Epithelial cell of esophagus (primary cell): ENCODE data around the gene ALKBH4.

ENCODE experiments used
- DNase-seq: peaks from one replicate; pipeline ENCODE4 v3.0.0; 2010; ENCODE audit warnings: low read depth
- H3K4me3 ChIP-seq: 2 replicates; pipeline ENCODE4 v1.5.1; 2011; ENCODE audit warnings: mild to moderate bottlenecking, low read length, control low read depth
- TF ChIP-seq, protein P1 (sequence below): IDR thresholded peaks from 2 replicates; pipeline ENCODE4 v1.5.1; 2011; ENCODE audit warnings: low read depth, mild to moderate bottlenecking, low read length, control low read depth, inconsistent platforms; ENCODE audit not compliant: insufficient read depth; ENCODE audit errors: missing control alignments

ALKBH4 gene

DNA sequence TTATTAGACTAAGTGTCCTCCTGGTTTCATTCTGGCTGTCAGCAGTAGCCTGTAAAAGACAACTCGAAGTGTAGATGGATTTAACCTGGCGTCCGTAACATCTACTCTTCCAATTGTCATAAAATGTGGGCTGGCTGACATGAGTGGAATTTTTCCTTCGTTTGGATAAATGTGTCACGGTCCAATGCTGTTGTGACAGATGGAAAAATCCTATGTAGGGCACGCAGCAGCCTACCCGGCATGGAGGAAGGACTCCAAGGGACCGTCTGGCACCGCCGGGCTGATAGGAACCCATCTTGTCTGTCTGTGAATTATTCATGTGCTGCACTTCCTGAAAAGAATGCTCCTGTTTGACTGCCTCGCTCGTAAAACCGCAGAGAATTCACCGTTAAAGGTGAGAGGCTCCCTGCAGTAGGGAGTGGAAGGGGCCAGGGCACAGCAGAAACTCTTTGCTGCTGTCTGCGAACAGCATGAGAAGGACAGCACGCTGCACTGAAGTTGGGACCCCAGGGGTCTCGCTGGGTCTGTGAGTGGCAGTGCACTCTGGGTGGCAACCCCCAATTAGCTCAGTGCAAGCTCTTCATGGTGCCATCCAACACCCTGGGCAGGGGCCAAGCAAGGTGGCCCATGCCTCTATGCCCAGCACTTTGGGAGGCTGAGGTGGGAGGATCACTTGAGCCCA is 32.9 kb downstream of the ALKBH4 start:
- DNase-seq, result peak; percentile 28
- no peak overlapping the region for H3K4me3 ChIP-seq
- TF ChIP-seq, protein P1, sequence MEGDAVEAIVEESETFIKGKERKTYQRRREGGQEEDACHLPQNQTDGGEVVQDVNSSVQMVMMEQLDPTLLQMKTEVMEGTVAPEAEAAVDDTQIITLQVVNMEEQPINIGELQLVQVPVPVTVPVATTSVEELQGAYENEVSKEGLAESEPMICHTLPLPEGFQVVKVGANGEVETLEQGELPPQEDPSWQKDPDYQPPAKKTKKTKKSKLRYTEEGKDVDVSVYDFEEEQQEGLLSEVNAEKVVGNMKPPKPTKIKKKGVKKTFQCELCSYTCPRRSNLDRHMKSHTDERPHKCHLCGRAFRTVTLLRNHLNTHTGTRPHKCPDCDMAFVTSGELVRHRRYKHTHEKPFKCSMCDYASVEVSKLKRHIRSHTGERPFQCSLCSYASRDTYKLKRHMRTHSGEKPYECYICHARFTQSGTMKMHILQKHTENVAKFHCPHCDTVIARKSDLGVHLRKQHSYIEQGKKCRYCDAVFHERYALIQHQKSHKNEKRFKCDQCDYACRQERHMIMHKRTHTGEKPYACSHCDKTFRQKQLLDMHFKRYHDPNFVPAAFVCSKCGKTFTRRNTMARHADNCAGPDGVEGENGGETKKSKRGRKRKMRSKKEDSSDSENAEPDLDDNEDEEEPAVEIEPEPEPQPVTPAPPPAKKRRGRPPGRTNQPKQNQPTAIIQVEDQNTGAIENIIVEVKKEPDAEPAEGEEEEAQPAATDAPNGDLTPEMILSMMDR, result no peak

DNA sequence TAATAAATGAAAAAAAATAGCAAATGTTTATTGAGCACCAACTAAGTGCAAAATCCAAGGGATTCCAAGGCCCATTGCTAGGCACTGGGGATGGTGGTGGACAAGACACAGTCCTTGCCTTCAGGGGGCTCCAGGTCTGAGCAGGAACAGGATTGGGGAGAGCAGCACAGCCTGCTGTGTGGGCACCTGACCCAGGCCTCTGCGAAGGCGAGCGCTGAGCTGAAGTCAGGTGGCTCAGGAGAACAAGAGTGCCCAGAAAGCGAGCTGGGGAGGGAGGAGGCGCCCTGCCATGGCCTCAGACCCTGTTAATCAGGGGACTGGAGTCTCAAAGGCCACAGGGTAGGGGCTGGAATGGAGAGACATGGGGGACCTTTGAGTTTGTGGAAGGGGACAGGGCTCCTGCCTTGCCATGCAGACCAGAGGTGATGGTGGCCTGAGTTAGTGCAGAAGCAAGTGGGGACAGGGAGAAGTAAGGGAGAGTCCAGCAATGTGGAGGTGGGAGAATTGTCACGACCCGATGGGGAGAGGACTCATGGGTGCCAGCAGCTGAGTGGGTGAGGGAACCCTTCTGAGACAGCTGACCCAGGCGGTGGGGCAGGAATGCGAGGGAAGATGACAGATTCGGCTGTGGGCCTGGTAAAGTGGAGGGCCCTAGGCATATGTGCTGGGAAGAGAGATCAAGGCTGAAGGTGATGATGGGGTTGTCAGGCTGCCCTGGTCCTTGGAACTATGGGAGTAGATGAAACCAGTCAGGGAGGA is 35.3 kb downstream of the ALKBH4 start:
- TF ChIP-seq, protein P1, result no peak
- no peak for DNase-seq
- no peak overlapping the region for H3K4me3 ChIP-seq

DNA sequence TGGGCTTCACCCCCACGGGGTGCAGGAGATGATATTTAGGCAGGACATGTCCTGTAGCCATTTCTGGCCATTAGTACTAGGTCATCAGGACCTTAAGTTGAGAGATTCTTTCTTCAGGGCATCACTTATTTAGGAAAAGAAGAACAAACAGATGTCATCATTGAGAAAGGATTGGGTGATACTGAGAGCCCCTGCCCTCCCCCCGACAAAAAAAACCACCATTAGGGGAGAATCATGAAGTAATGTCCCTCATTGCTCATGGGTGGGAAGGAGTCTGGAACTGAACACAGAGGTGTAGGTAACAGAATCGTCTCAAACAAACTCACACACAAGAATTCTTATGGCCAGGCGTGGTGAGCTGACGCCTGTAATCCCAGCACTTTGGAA is 37.7 kb downstream of the ALKBH4 start:
- DNase-seq, result no peak
- TF ChIP-seq, protein P1, result no peak
- H3K4me3 ChIP-seq, result no peak overlapping the region

DNA sequence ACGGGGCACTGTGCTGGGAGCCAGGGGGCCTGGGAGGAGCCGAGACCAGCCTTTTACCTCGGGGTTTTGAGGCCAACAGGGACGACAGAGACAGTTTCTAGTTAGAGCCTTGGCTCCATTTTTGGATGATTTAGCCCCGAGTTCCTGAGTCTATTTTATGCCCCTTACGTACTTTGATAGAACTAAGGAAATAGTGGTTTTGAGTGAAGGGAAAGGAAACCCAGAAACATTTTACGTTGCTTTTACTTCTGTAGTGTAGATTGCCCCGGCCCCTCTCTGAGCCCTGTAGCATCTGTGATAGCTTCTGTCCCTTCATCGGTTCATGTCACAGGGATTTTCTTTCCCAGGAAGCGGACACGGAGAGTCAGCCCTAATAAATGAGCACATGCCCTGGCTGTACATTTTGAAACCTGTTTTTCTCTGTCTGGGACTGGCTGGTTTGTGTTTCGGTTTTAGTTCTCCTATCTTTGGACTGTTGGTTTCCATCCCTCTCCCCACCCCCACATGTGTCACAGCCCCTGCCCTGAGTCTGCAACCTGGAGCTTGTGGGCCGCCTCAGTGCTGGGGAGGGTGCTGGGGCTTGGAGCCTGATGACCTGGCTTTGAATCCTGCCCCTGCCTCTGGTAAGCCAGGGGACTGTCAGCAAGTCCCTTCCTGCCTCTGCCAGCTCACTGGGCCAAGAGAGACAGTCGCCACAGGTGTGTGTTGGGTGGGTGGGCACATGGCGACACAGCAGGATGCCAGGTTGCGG is 38.2 kb downstream of the ALKBH4 start:
- no peak overlapping the region for H3K4me3 ChIP-seq
- no peak for DNase-seq
- TF ChIP-seq, protein P1, result no peak

DNA sequence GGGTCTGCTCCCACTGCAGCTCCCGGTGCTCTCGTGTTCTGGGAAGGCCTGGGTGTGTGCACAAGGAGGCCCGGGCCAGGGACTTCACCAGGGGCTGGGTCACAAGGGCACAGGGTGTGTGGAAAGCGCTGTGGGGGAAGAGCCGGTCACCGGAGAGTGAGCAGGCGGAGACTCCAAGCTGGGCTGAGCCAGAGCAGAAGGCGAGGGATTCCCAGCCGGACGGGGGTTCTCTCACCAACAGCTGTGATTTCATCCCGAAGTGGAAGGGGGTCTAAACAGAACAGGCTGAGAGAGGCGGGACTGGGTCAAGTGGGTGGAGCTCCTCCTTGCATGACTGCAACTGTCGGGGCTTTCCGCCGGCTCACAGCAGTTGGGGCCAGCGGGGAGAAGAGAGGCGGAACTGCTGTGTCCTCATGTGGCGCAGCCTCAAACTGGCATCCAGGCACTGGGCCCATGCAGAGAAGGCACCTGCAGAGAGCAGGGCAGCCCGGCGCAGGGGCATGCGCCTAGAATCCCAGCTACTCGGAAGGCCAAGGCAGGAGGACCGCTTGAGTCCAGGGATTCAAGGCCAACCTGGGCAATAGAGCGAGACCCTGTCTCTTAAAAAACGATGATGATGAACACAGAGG is 38.9 kb downstream of the ALKBH4 start:
- no peak overlapping the region for H3K4me3 ChIP-seq
- TF ChIP-seq, protein P1, result no peak
- DNase-seq, result no peak

DNA sequence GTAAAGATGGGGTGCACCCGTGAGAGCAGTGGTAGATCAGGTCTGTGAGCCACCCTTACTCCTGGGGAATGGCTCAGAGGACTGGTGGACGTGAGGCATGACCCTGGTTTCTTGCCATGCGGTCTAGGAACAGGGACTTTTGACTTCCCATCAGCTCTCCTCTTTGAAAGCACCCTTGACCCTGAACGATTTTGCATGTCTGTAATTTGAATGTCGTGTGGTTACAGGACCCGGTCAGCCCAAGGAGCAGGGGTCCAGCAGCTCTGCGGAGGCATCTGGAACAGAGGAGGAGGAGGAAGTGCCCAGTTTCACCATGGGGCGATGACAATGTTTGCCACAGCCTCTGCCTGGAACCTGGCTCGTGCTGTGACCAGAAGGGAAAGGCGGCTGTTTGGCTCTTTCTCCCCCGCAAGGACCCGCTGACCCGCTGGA is 39.9 kb downstream of the ALKBH4 start:
- TF ChIP-seq, protein P1, result no peak
- H3K4me3 ChIP-seq, result no peak overlapping the region
- DNase-seq, result no peak
